HG02840 (cell line): Measurements from ENCODE around the gene NFE2.
A peak's percentile ranks its signal among the peaks of the same experiment; 100 is the strongest.
"Not testable (repeated sequence)": the region's sequence is repeated elsewhere in the genome, so short reads cannot be mapped to it uniquely, and the experiment has no call there.

Experiments
- ATAC-seq: cut with Tn5 transposase; IDR thresholded peaks from one replicate; pipeline ENCODE4 v1.9.1; 2021; ENCODE audit warnings: mild to moderate bottlenecking, moderate library complexity, moderate number of reproducible peaks; ENCODE audit not compliant: unreplicated experiment, low FRiP score

The NFE2 gene

GRCh38 chr12:54300732-54301427 is at the start of gene NFE2:
TSS of gene NFE2 (minus strand) at chr12:54301015. CDS start at chr12:54295248, 5,767 bp downstream.
- ATAC-seq = no peak

- ATAC-seq = no peak
These were observed 48.9 kb upstream of the NFE2 start for GRCh38 chr12:54349679-54350078.

- no peak for ATAC-seq
These were observed 48.2 kb upstream of the NFE2 start for GRCh38 chr12:54349036-54349435.

DNA sequence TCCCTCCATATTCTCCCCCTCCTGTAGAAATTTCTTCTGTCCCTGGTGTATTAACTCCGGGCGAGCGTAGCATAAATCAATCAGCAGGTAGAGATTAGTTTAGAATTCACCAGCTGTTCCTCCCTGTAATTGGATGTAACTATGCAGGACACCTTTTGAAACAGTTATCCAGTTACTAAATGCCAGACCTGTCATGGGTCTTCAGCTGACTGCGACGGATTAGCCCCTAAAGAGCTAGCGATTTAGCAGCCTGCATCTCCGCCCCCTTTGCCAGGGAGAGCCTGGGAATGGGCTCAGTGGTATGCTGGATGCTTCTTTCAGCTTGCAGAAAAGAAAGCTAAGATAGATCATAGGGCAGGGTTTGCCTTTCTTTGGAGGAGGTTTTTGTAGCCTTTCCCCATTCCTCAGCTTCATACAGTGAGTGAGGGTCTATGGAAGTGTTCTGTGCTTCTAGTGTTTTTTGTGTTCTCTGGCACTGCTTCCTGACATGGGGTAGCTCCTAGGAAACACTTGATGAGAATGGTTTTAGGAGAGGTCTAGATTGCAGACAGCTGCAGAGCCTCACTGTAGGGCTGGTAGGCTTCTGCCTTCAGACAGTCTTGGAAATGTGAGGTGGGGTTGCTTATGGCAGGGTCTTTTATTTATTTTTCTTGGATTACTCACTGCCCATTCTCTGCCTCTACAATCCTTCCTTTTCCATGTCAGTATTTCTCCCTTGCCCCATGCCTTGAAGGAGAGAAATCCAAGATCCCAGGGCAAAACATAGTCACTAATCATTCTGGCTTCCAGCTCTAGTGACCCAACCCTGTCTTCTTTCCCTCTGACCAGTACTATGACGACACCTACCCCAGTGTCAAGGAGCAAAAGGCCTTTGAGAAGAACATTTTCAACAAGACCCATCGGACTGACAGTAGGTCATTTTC is 40.8 kb upstream of the NFE2 start:
- no peak for ATAC-seq

GRCh38 chr12:54340846-54341245 is 40.0 kb upstream of the NFE2 start:
- ATAC-seq = no peak

- ATAC-seq = no peak
These were observed 38.0 kb upstream of the NFE2 start for GRCh38 chr12:54338698-54339296.

DNA sequence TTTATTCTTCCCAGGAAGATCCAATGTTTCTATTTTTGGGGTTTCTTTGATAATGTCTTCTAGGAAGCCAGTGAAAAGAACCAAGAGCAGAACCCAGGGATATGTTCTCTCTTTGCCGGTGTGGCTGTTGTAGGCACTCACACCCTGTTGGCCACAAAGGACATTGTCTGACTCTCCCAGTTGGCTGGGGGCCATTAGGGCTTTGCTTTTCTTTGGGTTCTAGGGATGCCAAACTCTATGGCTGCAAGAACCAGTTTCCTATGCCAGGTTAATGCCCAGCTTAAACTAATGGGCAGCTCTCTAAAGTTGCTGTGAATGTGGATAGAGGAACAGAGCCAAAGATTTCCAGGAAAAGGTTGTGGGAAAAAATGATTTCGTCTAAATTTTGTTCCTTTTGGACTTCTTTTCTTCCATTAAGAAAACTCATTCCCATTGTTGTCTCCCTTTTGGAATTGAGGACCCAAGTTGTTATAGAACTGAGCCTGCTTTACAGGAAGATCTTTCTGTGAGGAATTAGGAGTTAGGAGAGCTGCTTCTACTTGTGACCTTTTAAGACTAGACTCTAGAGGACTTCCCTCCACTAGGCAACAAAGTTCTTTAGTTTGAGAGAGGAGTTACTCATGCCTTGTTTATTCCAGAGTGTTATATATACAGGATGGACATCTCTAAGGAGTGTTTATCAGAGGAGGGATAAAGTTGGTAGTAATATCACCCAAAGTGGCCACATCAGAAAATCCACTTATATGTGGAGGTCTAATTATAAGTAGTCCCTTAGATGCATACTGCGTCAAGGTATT is 37.2 kb upstream of the NFE2 start:
- ATAC-seq = no peak

DNA sequence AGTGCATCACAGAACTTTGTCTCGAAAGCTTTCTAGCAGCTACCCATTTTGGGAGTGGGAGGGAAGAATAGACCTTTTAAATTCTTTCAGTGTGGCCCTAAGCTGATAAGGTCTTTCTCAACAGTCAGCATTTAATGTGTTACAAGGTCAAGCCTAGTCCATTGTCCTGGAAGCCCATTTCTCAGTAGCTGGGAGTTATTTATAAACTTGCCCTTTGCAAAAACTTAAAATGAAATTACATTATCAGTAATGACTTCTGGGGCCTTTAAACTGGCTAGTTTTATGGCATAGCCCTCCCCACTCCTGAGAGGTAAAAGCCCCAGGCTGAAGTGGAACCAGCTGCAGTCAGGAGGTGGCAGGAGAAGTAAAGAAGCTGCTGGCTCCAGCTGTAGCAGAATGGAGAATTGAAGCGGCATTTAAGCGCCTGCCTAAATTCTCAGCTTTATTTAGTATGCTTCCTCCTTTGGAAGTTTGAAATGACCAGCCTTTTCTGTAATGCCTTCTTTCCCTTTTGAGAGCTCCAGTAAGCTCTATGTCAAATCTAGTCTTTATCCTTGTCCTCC is 36.5 kb upstream of the NFE2 start:
- no peak for ATAC-seq

DNA sequence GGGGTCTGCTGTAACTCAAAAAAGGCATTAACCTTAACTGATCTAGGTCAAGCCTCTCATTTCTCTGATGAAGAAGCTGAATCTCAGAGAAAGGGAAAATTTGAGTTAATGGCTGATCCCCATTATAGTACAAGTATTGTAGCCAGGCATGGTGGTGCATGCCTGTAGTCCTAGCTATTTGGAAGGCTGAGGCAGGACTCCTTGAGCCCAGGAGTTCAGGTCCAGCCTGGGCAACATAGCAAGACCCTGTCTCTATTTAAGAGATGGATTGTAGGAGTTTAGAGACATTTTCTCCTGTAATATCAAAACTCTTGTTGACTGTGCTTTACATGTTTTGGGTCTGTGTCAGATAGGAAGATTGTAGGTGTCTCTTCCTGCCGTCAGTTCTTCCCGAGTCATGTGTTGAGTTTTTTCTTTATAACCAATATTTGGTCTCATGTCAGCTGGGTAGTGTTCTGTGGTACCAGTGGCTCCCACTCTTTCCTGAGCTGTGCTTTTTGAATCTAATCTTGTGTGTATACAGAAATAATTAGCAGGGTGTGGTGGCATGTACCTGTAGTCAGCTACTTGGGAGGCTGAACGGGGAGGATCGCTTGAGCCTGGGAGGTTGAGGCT is 32.7 kb upstream of the NFE2 start:
- ATAC-seq = no peak

GRCh38 chr12:54331461-54331860 is 30.6 kb upstream of the NFE2 start:
- no peak for ATAC-seq

DNA sequence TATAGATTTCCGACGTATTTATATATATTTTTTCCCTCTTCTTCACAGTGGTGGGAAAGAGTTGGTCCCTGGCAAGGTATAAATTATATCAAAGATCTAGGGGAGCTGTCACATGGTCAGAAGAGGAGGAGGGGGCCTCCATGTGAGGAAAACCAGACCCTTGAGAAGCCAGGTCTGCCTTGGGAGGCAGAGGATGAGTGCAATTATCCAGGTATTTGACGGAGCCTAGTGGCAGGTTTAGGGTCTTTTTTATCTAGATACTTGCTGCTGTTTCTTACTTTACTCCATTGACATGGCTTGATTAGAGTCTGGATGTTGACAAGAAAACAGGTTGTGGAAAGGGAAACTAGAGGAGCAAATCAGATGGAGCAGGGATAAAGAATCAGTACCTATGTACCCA is 29.6 kb upstream of the NFE2 start:
- no peak for ATAC-seq

GRCh38 chr12:54329759-54330158 is 28.9 kb upstream of the NFE2 start:
- ATAC-seq = no peak

DNA sequence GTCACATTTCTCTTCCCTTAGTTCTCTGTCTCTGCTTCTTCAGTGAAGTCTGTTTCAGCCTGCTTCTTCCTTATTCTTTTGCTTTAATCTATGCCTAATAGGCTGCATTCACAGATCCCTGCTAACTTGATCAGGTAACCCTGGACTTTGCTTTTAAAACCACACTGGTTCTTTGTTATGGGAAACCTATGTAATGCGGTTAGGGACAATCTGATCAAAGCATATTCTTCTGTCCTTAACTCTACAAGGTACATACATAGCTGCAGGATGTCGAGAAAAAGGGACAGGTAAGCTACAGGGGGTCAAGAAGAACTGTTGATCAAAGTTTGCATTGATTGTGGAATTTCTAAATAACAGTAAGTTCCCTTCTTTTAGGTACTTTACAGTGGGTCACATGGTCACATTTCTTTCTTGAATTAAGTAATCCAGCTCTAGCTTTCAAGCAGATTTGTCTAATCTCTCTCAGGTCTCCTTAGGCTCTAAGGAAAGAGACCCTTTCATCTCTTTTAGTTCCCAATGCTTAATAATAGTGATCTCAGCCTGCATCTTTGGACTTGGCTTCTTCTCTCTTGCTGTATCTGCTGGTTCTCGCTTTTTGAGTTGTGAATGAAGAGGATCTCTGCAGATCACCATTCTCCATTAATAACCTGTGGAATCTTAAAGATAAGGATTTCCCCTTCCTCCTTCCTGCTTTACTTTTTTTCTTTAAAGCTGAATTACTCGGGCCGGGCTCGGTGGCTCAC is 28.0 kb upstream of the NFE2 start:
- no peak for ATAC-seq

DNA sequence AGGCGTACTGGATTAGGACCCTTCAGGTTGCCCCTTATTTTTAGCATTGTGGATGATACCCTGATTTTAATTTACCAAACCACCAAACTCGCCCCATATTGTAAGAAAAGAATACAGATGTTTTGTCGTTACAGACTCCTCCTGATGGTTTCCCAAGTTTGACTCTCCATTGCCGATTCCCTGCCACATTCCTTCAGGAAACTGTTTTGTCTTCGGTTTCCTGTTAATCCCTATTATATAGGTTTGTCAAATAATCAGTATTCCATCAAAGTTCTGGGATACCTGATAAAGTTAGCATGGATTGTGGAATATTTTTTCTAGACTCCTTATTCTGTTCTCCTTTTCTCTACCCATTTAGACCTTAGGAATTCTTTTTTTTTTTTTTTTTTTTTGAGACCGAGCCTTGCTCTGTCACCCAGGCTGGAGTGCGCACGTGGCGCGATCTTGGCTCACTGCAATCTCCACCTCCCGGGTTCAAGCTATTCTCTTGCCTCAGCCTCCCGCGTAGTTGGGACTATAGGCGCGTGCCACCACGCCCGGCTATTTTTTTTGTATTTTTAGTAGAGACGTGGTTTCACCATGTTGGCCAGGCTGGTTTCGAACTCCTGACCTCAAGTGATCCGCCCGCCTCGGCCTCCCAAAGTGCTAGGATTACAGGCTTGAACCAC is 24.8 kb upstream of the NFE2 start:
- not testable (repeated sequence) for ATAC-seq

DNA sequence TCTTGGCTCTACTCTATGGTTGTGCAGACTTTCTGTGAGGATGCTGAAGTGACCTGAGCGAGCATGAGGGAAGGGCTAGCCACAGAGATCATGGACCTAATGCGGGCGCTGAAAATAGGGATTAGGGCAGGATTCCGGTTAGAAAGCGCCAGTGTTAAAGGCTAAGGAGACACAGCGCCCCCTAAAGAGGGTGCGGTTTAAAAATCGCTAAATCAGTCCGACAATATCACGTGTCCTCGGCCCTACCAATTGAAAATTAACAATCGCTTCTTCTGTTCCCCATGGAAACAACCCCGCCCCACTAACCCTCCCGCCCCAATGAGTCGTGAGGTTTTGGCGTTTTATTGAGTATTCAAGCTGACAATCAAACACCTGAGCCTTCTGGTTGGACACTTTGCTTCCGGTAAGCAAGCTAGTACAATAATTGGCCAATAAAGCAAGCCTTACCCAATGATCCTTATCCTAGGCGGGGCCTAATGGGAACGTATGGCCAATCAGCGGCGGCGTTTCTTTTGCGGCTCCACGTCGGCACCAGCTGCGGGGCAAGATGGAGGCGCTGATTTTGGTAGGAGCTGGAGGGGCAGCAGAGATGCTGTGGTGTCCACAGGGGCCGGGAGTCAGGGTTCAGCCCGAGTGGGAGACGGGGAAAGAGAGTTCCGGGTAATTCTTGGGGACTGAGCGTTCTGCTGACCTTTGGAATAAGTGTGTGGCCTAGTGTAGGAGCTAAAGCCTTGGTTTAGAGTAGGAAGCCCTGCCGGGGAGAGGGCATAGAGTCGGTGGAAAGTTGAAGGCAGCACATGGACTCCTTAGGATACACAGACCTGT is 24.0 kb upstream of the NFE2 start, which contains the start of gene COPZ1:
COPZ1 (plus strand) TSS at position 515 of the 825 bp plus-strand sequence; CDS start at position 548, 33 bp downstream.
- peak; percentile 99 for ATAC-seq

- ATAC-seq = no peak
These were observed 20.5 kb upstream of the NFE2 start for GRCh38 chr12:54321363-54321762.

DNA sequence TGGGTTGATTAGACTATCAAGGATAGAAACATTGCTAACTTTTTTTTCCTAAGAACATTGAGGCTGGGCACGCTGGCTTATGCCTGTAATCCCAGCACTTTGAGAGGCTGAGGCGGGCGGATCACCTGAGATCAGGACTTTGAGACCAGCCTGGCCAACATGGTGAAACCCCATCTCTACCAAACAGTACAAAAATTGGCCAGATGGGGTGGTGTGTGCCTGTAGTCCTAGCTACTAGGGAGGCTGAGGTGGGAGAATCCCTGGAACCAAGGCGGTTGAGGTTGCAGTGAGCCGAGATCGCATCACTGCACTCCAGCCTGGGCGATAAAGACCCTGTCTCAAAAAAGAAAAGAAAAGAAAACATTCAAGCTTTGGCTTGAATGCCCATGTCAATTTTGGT is 11.5 kb upstream of the NFE2 start:
- not testable (repeated sequence) for ATAC-seq

GRCh38 chr12:54311051-54311450 is 10.2 kb upstream of the NFE2 start:
- no peak for ATAC-seq
